Measurements from ENCODE around the gene OR4M1.
"Not testable (repeated sequence)": the region's sequence is repeated elsewhere in the genome, so short reads cannot be mapped to it uniquely, and the experiment has no call there.

Gene OR4M1

DNA sequence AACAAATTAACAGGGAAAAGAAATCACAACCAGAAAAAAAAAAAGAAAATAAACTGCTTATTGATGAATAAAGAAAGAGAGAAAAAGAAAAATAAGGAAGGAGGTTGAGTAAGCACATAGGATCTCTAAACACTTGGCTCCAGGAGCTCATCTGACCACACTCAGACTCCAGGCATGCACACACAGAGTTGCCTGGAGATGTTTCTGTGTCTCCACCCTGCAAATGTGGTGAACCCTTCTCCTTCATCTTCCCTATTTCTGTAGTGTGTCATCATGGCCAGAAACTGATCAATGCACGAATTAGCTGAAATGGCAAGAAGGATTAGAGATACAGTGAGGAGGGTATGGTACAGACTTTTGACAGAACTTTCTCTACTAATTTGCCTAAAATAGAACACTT, 50.5 kb downstream of the OR4M1 start:
- no peak for DNase-seq

DNA sequence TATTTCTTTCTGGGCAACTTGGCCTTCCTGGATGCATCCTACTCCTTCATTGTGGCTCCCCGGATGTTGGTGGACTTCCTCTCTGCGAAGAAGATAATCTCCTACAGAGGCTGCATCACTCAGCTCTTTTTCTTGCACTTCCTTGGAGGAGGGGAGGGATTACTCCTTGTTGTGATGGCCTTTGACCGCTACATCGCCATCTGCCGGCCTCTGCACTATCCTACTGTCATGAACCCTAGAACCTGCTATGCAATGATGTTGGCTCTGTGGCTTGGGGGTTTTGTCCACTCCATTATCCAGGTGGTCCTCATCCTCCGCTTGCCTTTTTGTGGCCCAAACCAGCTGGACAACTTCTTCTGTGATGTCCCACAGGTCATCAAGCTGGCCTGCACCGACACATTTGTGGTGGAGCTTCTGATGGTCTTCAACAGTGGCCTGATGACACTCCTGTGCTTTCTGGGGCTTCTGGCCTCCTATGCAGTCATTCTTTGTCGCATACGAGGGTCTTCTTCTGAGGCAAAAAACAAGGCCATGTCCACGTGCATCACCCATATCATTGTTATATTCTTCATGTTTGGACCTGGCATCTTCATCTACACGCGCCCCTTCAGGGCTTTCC, 54.4 kb downstream of the OR4M1 start:
- not testable (repeated sequence) for DNase-seq

DNA sequence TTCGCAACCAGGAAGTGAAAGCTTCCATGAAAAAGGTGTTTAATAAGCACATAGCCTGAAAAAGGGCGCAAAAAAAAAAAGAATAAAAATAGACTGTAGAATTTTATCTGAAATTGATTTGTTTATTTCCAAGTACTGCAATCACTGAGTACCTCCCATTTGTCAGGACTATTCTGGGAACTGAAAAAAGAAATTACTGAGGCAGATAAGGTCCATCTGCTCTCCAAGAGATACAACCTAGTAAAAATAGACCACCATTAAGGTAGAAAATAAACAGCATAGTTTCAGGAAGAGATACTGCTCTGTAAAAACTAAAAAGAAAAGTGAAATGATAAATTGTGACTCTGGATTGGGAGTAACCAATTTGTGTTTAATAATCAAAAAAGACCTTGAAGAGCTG, 55.0 kb downstream of the OR4M1 start:
- DNase-seq = no peak
